SU-DHL-6 (cell line): ENCODE results near the gene GBX2.

ENCODE experiments used
- H2AFZ ChIP-seq: fragments of 200-600 bp; sonication (generic); 2 replicates; pipeline ENCODE4 v1.6.1; 2014; ENCODE audit warnings: low read depth, mild to moderate bottlenecking, moderate library complexity, mixed read lengths, antibody characterized with exemption, low read length; ENCODE audit not compliant: severe bottlenecking
- H3F3A ChIP-seq: fragments of 200-600 bp; shearing (Covaris generic); 2 replicates; pipeline ENCODE4 v1.6.0; 2016; ENCODE audit warnings: antibody characterized with exemption, mild to moderate bottlenecking; ENCODE audit not compliant: insufficient read depth
- H3K27ac ChIP-seq: fragments of 200-600 bp; sonication (generic); 2 replicates; pipeline ENCODE4 v1.5.1; 2016; ENCODE audit warnings: low read depth, mild to moderate bottlenecking, low read length, moderate library complexity, mixed read lengths
- H3K27me3 ChIP-seq: fragments of 200-600 bp; sonication (generic), shearing (Covaris generic); 2 replicates; pipeline ENCODE4 v1.6.0; 2014; ENCODE audit warnings: mild to moderate bottlenecking, low read length
- H3K36me3 ChIP-seq: fragments of 200-600 bp; sonication (generic); 2 replicates; pipeline ENCODE4 v1.6.1; 2014; ENCODE audit warnings: mild to moderate bottlenecking, low read length, mixed read lengths
- H3K4me2 ChIP-seq: fragments of 300-600, 200-600 bp; shearing (Covaris generic), sonication (generic); 2 replicates; pipeline ENCODE4 v1.6.0; 2014; ENCODE audit warnings: low read length, low read depth, mild to moderate bottlenecking; ENCODE audit not compliant: poor library complexity, severe bottlenecking
- H3K4me3 ChIP-seq: fragments of 200-600 bp; sonication (generic); 2 replicates; pipeline ENCODE4 v1.5.1; 2014; ENCODE audit warnings: antibody characterized with exemption, low read length, mild to moderate bottlenecking, mixed read lengths; ENCODE audit not compliant: insufficient read depth, poor library complexity, severe bottlenecking
- H3K79me2 ChIP-seq: fragments of 200-600 bp; sonication (generic); 2 replicates; pipeline ENCODE4 v1.6.1; 2014; ENCODE audit warnings: mild to moderate bottlenecking, low read length, moderate library complexity; ENCODE audit not compliant: insufficient read depth
- H3K9ac ChIP-seq: fragments of 200-600 bp; sonication (generic); 2 replicates; pipeline ENCODE4 v1.7.0; 2014; ENCODE audit warnings: mild to moderate bottlenecking, low read length
- H3K9me2 ChIP-seq: fragments of 200-600 bp; sonication (generic); replicated peaks from 2 replicates; pipeline ENCODE4 v1.6.1; 2014; ENCODE audit warnings: low read length; ENCODE audit not compliant: insufficient read depth
- H3K9me3 ChIP-seq: fragments of 200-600 bp; sonication (generic); 2 replicates; pipeline ENCODE4 v1.6.1; 2014; ENCODE audit warnings: low read length, mixed read lengths; ENCODE audit not compliant: insufficient read depth
- H4K20me1 ChIP-seq: fragments of 200-600 bp; sonication (generic); 2 replicates; pipeline ENCODE4 v1.6.1; 2014; ENCODE audit warnings: low read depth, mild to moderate bottlenecking, antibody characterized with exemption, low read length, moderate library complexity, mixed read lengths
- CTCF ChIP-seq: fragments of 200-600 bp; sonication (generic); IDR thresholded peaks from one replicate; pipeline ENCODE4 v1.5.1; 2017; ENCODE audit warnings: antibody characterized with exemption, mild to moderate bottlenecking, low read length, moderate library complexity; ENCODE audit not compliant: insufficient read depth, poor library complexity, severe bottlenecking
- EZH2phosphoT487 ChIP-seq: fragments of 200-600 bp; sonication (generic), shearing (Covaris generic); conservative IDR thresholded peaks from 2 replicates; pipeline ENCODE4 v1.6.1; 2018; ENCODE audit warnings: mild to moderate bottlenecking, antibody characterized with exemption, low read length, moderate library complexity, mixed read lengths

GBX2 gene

GRCh38 chr2:236121546-236121945 is 46.6 kb downstream of the GBX2 start:
- TF ChIP-seq CTCF (no peak), EZH2phosphoT487 (no peak)
- no peaks in the 10 kb centered on the region for H3F3A ChIP-seq
- no peaks in the 10 kb centered on the region for H4K20me1 ChIP-seq
- no peak overlapping the region for H2AFZ ChIP-seq
- H3K4me3 ChIP-seq: no peak overlapping the region
- H3K36me3 ChIP-seq: no peaks in the 10 kb centered on the region
- H3K27ac ChIP-seq: no peak overlapping the region
- H3K9ac ChIP-seq: no peak overlapping the region
- H3K9me2 ChIP-seq: no peaks in the 10 kb centered on the region
- H3K79me2 ChIP-seq: no peaks in the 10 kb centered on the region
- no peak overlapping the region for H3K4me2 ChIP-seq
- no peaks in the 10 kb centered on the region for H3K27me3 ChIP-seq
- H3K9me3 ChIP-seq: no peaks in the 10 kb centered on the region

GRCh38 chr2:236120829-236121228 is 47.4 kb downstream of the GBX2 start:
- Histone ChIP-seq H4K20me1 (no peaks in the 10 kb centered on the region), H3K79me2 (no peaks in the 10 kb centered on the region), H3K4me3 (no peak overlapping the region)

GRCh38 chr2:236120141-236120601 is 48.0 kb downstream of the GBX2 start:
- Histone ChIP-seq H2AFZ (no peak overlapping the region), H3K79me2 (no peaks in the 10 kb centered on the region), H3K4me3 (no peak overlapping the region), H3K36me3 (no peaks in the 10 kb centered on the region), H3K27ac (no peak overlapping the region), H3K27me3 (no peaks in the 10 kb centered on the region), H3K9me3 (no peaks in the 10 kb centered on the region), H3K4me2 (no peak overlapping the region), H4K20me1 (no peaks in the 10 kb centered on the region), H3K9me2 (no peaks in the 10 kb centered on the region), H3F3A (no peaks in the 10 kb centered on the region), H3K9ac (no peak overlapping the region)
- TF ChIP-seq CTCF (no peak), EZH2phosphoT487 (no peak)

More at GRCh38 chr2:236120829-236121228, 47.4 kb downstream of the GBX2 start:
- Histone ChIP-seq H3K36me3 (no peaks in the 10 kb centered on the region), H3K9ac (no peak overlapping the region), H3K4me2 (no peak overlapping the region), H3F3A (no peaks in the 10 kb centered on the region), H3K27ac (no peak overlapping the region), H3K9me2 (no peaks in the 10 kb centered on the region), H3K9me3 (no peaks in the 10 kb centered on the region), H3K27me3 (no peaks in the 10 kb centered on the region), H2AFZ (no peak overlapping the region)
- TF ChIP-seq CTCF (no peak), EZH2phosphoT487 (no peak)
